K562 (cell line): ENCODE data around the gene NEDD4L. TPM values are rescaled to one million over a fixed set of nuclear protein-coding genes. Genes with fewer than 3 reads are reported as not detected.
A peak's percentile ranks its signal among the peaks of the same experiment; 100 is the strongest.

Source experiments
- ATAC-seq: fragments of 200-7000 bp; cut with Tn5 transposase; 3 replicates; pipeline ENCODE4 v1.9.1; 2020; ENCODE audit warnings: moderate library complexity
- BruUV-seq: library from RNA; stranded (reverse); fragments of 400-500 nt; replicated peaks from 2 replicates; lab custom pipeline; 2021; lab: Mats Ljungman, UMichigan
- CTCF ChIA-PET: fragments of 300-600 bp; formaldehyde crosslinking; extraction: SDS; loops from one replicate; lab custom pipeline; 2021; ENCODE audit warnings: low intra/inter-chr PET ratio; lab: Yijun Ruan, JAX
- POLR2A ChIA-PET: fragments of 300-600, 350-650 bp; sonication (Branson Sonifier 250); formaldehyde crosslinking; extraction: SDS; loops from one replicate; lab custom pipeline; 2021; ENCODE audit warnings: antibody characterized with exemption, inconsistent platforms; lab: Yijun Ruan, JAX
- DNase-seq, 4 experiments: peaks; one replicate each; pipeline versions ENCODE4 v3.0.0 to v3.0.0-alpha.2; 2011 to 2018; ENCODE audit warnings: low spot score in 3 of 4, mixed read lengths in 3 of 4; ENCODE audit errors: extremely low read depth in 1 of 4
- FAIRE-seq: peaks from 2 replicates; lab custom pipeline; 2011; peaks lifted over from hg19 to GRCh38; lab: Jason Lieb, UNC
- H2AFZ ChIP-seq: 2 replicates; pipeline ENCODE4 v1.6.0; 2011; ENCODE audit warnings: low read depth, low read length, control low read depth, inconsistent platforms
- H3K27ac ChIP-seq: fragments of 200-600 bp; 3 replicates; pipeline ENCODE4 v1.8.0; 2011; ENCODE audit warnings: low read depth, mild to moderate bottlenecking, control low read depth, inconsistent platforms, low read length, moderate library complexity, mixed read lengths; ENCODE audit errors: extremely low read depth
- H3K27me3 ChIP-seq, 2 experiments: fragments of 300-600 bp in 1 of 2; 2 replicates in 1 of 2; 3 replicates in 1 of 2; pipeline versions ENCODE4 v1.6.0 to v1.8.0; 2011; ENCODE audit warnings: inconsistent platforms in 2 of 2, low read length in 2 of 2, mild to moderate bottlenecking in 1 of 2, mixed read lengths in 1 of 2, moderate library complexity in 1 of 2; ENCODE audit not compliant: control insufficient read depth in 2 of 2, insufficient read depth in 2 of 2
- H3K36me3 ChIP-seq: fragments of 300-600 bp; 3 replicates; pipeline ENCODE4 v1.8.0; 2011; ENCODE audit warnings: mild to moderate bottlenecking, low read length, inconsistent platforms; ENCODE audit not compliant: control insufficient read depth, insufficient read depth
- H3K4me1 ChIP-seq, 2 experiments: fragments of 200-600 bp in 1 of 2; replicated peaks in 1 of 2; 2 replicates in 1 of 2; 3 replicates in 1 of 2; pipeline versions ENCODE4 v1.5.1 to v1.8.0; 2011; ENCODE audit warnings: inconsistent platforms in 2 of 2, low read length in 2 of 2, mild to moderate bottlenecking in 1 of 2, mixed read lengths in 1 of 2, moderate library complexity in 1 of 2; ENCODE audit not compliant: control insufficient read depth in 2 of 2, insufficient read depth in 2 of 2
- H3K4me2 ChIP-seq: 2 replicates; pipeline ENCODE4 v1.6.1; 2011; ENCODE audit warnings: low read length, control low read depth, inconsistent platforms, mixed read lengths; ENCODE audit not compliant: insufficient read depth
- H3K4me3 ChIP-seq: fragments of 200-600 bp; sonication (generic), shearing (Covaris generic); 2 replicates; pipeline ENCODE4 v1.5.1; 2016; ENCODE audit warnings: control low read depth, inconsistent platforms
- H3K79me2 ChIP-seq: fragments of 200-600 bp; 3 replicates; pipeline ENCODE4 v1.8.0; 2011; ENCODE audit warnings: low read length, inconsistent platforms; ENCODE audit not compliant: control insufficient read depth, insufficient read depth
- H3K9ac ChIP-seq, 2 experiments: 2 replicates each; pipeline versions ENCODE4 v1.6.0 to v1.6.1; 2011; ENCODE audit warnings: low read depth in 2 of 2, low read length in 2 of 2, control low read depth in 1 of 2, inconsistent platforms in 1 of 2, mild to moderate bottlenecking in 1 of 2, mixed read lengths in 1 of 2; ENCODE audit not compliant: insufficient read depth in 1 of 2
- H3K9me1 ChIP-seq: one replicate; pipeline ENCODE4 v1.6.0; 2011; ENCODE audit warnings: inconsistent platforms, mild to moderate bottlenecking, low read length, moderate library complexity; ENCODE audit not compliant: control insufficient read depth, insufficient read depth
- H3K9me3 ChIP-seq: replicated peaks from 2 replicates; pipeline ENCODE4 v1.5.1; 2011; ENCODE audit warnings: low read depth, low read length, inconsistent platforms; ENCODE audit not compliant: control insufficient read depth, insufficient read depth
- H4K20me1 ChIP-seq: replicated peaks from 2 replicates; pipeline ENCODE4 v1.6.1; 2011; ENCODE audit warnings: low read length, inconsistent platforms, mixed read lengths; ENCODE audit not compliant: control insufficient read depth, insufficient read depth
- ATF3 ChIP-seq, 2 experiments: fragments of 450-650 bp in 1 of 2; sonication (generic) in 1 of 2; formaldehyde crosslinking in 1 of 2; IDR thresholded peaks in 1 of 2; conservative IDR thresholded peaks in 1 of 2; 2 replicates each; pipeline versions ENCODE4 v1.6.1 to v1.8.1; 2016 to 2023; ENCODE audit warnings: mild to moderate bottlenecking in 2 of 2, moderate library complexity in 2 of 2, inconsistent platforms in 1 of 2, missing genetic modification reagents in 1 of 2
- GABPA ChIP-seq: fragments of 200-800 bp; sonication (Bioruptor generic); conservative IDR thresholded peaks from 2 replicates; pipeline ENCODE4 v1.6.1; 2016; ENCODE audit warnings: low read depth, missing genetic modification characterization, missing compliant biosample characterization
- HMBOX1 ChIP-seq: sonication (generic); IDR thresholded peaks from 2 replicates; pipeline ENCODE4 v1.6.1; 2016
- MEIS2 ChIP-seq: fragments of 450-650 bp; IDR thresholded peaks from 2 replicates; pipeline ENCODE4 v1.6.1; 2014; ENCODE audit warnings: mild to moderate bottlenecking; ENCODE audit not compliant: partially characterized antibody
- MLLT1 ChIP-seq, 2 experiments: fragments of 450-650 bp; IDR thresholded peaks; 2 replicates each; pipeline ENCODE4 v1.6.1; 2016
- SMC3 ChIP-seq: conservative IDR thresholded peaks from 2 replicates; pipeline ENCODE4 v1.6.1; 2011; ENCODE audit warnings: low read depth, low read length, improper control_type of control experiment; ENCODE audit not compliant: insufficient read depth
- TEAD4 ChIP-seq, 2 experiments: sonication (generic) in 1 of 2; formaldehyde crosslinking in 1 of 2; IDR thresholded peaks; 2 replicates each; pipeline versions ENCODE4 v1.6.1 to v1.8.0; 2012 to 2022; ENCODE audit warnings: borderline replicate concordance in 1 of 2, inconsistent platforms in 1 of 2, low read length in 1 of 2, mild to moderate bottlenecking in 1 of 2, missing genetic modification reagents in 1 of 2
- WGBS: fragments of 100-300 bp; shearing (Covaris generic); methylation state at CpG from one replicate; pipeline ENCODE4 v1.1.6; 2016; ENCODE audit warnings: low coverage, mixed read lengths; ENCODE audit not compliant: insufficient coverage; ENCODE audit errors: missing lambda C conversion rate; 5-methylcytosine and 5-hydroxymethylcytosine counted together
- in situ Hi-C: fragments of 300-500 bp; cut with MboI; formaldehyde crosslinking; loops from 4 replicates; pipeline ENCODE4 v1.15.0; 2018; ENCODE audit warnings: inconsistent platforms, mixed read lengths
- intact Hi-C: fragments of 100-400 bp; cut with micrococcal nuclease; formaldehyde crosslinking; loops from 2 replicates; pipeline ENCODE4 v1.14.2; 2022
- polyA plus RNA-seq, 8 experiments: library from polyadenylated mRNA; depleted of rRNA in 4 of 8; stranded (reverse) in 5 of 8; unstranded in 3 of 8; fragments of >200 nt; fragmentation: Nextera tagmentation in 2 of 8; fragmentation: Illumina TruSeq in 1 of 8; extraction: Ambion mirVana in 2 of 8; extraction: Trizol in 1 of 8; gene quantifications; 2 replicates each; pipeline versions ENCODE4 v1.2.1 to v1.2.3, GENCODE V29; 2011 to 2014; ENCODE audit warnings: inconsistent platforms in 1 of 8, missing spikeins in 1 of 8
- total RNA-seq, 7 experiments: library from RNA; depleted of rRNA in 6 of 7; stranded (reverse); fragments of >200 nt in 6 of 7; fragmentation: Illumina TruSeq in 2 of 7; extraction: Trizol in 2 of 7; gene quantifications; 2 replicates each; pipeline versions ENCODE4 v1.2.1 to v1.2.3, GENCODE V29; 2011 to 2021; ENCODE audit warnings: low replicate concordance in 1 of 7

NEDD4L gene
- total and polyA plus RNA-seq, 9 of the 15 experiments (the other 6 are each of a cell fraction or from before 2014, with no cell fraction given) = 8.1 to 33.4 (median 19.9) TPM

GRCh38 chr18:58051765-58052460, 7.9 kb downstream of the NEDD4L start (continued):
- TF ChIP-seq TEAD4 (IDR thresholded peaks at IDR 0.05; ENCODE audit: low read length) (0 out of 2 replicates have a peak, but pooled peaks have one; percentile 14), TEAD4 (CRISPR knock-in tag; IDR thresholded peaks at IDR 0.05; ENCODE audit: borderline replicate concordance) (no peak), SMC3 (0 out of 2 replicates have a peak, but pooled peaks have one; percentile 13), GABPA (tag) (peak; percentile 56), ATF3 (IDR thresholded peaks at IDR 0.05) (peak; percentile 52), ATF3 (CRISPR knock-in tag; conservative IDR thresholded peaks at IDR 0.05) (no peak)

- no peaks in the 10 kb centered on the region; the same call in 1 of the 2 replicates for H4K20me1 ChIP-seq
- TF ChIP-seq MLLT1 (IDR thresholded peaks at IDR 0.05) (no peak), MEIS2 (peak; percentile 12), HMBOX1 (no peak)
- H3K4me2 ChIP-seq = no peak overlapping the region
- DNase-seq (no peak), FAIRE-seq (no peak), ATAC-seq (no peak)
- in situ Hi-C loops (no loop called here), intact Hi-C loops (no loop called here)
- peaks cover 5 to 32% of the 10 kb centered on the region in 2 experiments; a peak in 4 of 5 replicates for H3K4me1 ChIP-seq
- WGBS = 72% methylated on average over 3 of the region's 3 CpGs
- no peak overlapping the region for H2AFZ ChIP-seq
- H3K4me3 ChIP-seq = no peak overlapping the region
- no TSS peak for BruUV-seq
- no peak overlapping the region for H3K27ac ChIP-seq
- CTCF ChIA-PET = no interaction called here
- POLR2A ChIA-PET = interaction anchor here (0.6 to 1.4 kb wide), 2 partner anchors 12 to 84 kb away, joined by 3 read pairs; no protein-coding TSS in a partner anchor
- no peaks in the 10 kb centered on the region for H3K27me3 ChIP-seq
- peaks cover 2% of the 10 kb centered on the region; the same call in 1 of the 3 replicates for H3K36me3 ChIP-seq
- peaks cover 68% of the 10 kb centered on the region for H3K79me2 ChIP-seq
- H3K9me1 ChIP-seq = no peaks in the 10 kb centered on the region
- no peaks in the 10 kb centered on the region for H3K9me3 ChIP-seq
- no peak overlapping the region for H3K9ac ChIP-seq
Observed at GRCh38 chr18:58052960-58053359, 8.9 kb downstream of the NEDD4L start.
